PC-3 (cell line): ENCODE data around the gene CAND2.

Experiments used
- CTCF ChIP-seq: fragments of 300-600 bp; sonication (generic); conservative IDR thresholded peaks from 2 replicates; pipeline ENCODE4 v1.5.1; 2017; ENCODE audit warnings: antibody characterized with exemption, low read depth, mild to moderate bottlenecking, low read length
- EZH2 ChIP-seq: fragments of 300-600 bp; sonication (generic); IDR thresholded peaks from one replicate; pipeline ENCODE4 v1.6.1; 2017; ENCODE audit warnings: antibody characterized with exemption, mild to moderate bottlenecking, low read length; ENCODE audit not compliant: unreplicated experiment
- EZH2phosphoT487 ChIP-seq: fragments of 300-600 bp; sonication (generic); IDR thresholded peaks from 2 replicates; pipeline ENCODE4 v1.6.1; 2018; ENCODE audit warnings: mild to moderate bottlenecking, antibody characterized with exemption, low read length, borderline replicate concordance

GRCh38 chr3:12837295-12837986 is 41.0 kb downstream of the CAND2 start:
- no peak for TF ChIP-seq CTCF
- no peak for TF ChIP-seq EZH2
- TF ChIP-seq EZH2phosphoT487 = no peak
